Measurements from ENCODE around the gene TTC9. TPM values are rescaled to one million over a fixed set of nuclear protein-coding genes. Genes with fewer than 3 reads are reported as not detected.

Gene TTC9
- total RNA-seq, 3 donors from 2014 or later (not counting 1 experiment from before 2014, with no cell fraction given): 2.4 to 5.6 (median 3.8) TPM

GRCh38 chr14:70723276-70723675, 81.6 kb downstream of the TTC9 start:
- Histone ChIP-seq H3K27me3 (ENCODE audit: control insufficient read depth, insufficient read depth, low read length) (no peaks in the 10 kb centered on the region), H3K4me3 (ENCODE audit: low read length) (no peak overlapping the region), H3K4me1 (ENCODE audit: control insufficient read depth, insufficient read depth, low read length) (no peaks in the 10 kb centered on the region), H3K27ac (ENCODE audit: low read length) (no peak overlapping the region), H3K9me3 (ENCODE audit: control insufficient read depth, insufficient read depth, low read length) (no peaks in the 10 kb centered on the region), H3K36me3 (ENCODE audit: control insufficient read depth, insufficient read depth, low read length) (no peaks in the 10 kb centered on the region)
- Mint-ChIP-seq H3K27ac (no peak overlapping the region), H3K27me3 (ENCODE audit: low read depth in 2 of 2) (no peaks in the 10 kb centered on the region), H3K36me3 (no peaks in the 10 kb centered on the region), H3K4me1 (no peaks in the 10 kb centered on the region), H3K4me3 (no peak overlapping the region), H3K9me3 (no peaks in the 10 kb centered on the region)
- 91% methylated on average over 5 of the region's 5 CpGs for WGBS (ENCODE audit: insufficient coverage)
- TF ChIP-seq, protein P1, sequence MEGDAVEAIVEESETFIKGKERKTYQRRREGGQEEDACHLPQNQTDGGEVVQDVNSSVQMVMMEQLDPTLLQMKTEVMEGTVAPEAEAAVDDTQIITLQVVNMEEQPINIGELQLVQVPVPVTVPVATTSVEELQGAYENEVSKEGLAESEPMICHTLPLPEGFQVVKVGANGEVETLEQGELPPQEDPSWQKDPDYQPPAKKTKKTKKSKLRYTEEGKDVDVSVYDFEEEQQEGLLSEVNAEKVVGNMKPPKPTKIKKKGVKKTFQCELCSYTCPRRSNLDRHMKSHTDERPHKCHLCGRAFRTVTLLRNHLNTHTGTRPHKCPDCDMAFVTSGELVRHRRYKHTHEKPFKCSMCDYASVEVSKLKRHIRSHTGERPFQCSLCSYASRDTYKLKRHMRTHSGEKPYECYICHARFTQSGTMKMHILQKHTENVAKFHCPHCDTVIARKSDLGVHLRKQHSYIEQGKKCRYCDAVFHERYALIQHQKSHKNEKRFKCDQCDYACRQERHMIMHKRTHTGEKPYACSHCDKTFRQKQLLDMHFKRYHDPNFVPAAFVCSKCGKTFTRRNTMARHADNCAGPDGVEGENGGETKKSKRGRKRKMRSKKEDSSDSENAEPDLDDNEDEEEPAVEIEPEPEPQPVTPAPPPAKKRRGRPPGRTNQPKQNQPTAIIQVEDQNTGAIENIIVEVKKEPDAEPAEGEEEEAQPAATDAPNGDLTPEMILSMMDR (IDR thresholded peaks at IDR 0.05): no peak
- ATAC-seq (no peak), DNase-seq (no peak)
- intact Hi-C loops (cut with micrococcal nuclease): no loop called here

- H3K36me3 Mint-ChIP-seq: no peaks in the 10 kb centered on the region
- no peaks in the 10 kb centered on the region for H3K9me3 Mint-ChIP-seq
- H3K4me1 Mint-ChIP-seq: no peaks in the 10 kb centered on the region
- Histone ChIP-seq H3K27ac (ENCODE audit: low read length) (no peak overlapping the region), H3K9me3 (ENCODE audit: control insufficient read depth, insufficient read depth, low read length) (no peaks in the 10 kb centered on the region), H3K4me3 (ENCODE audit: low read length) (no peak overlapping the region), H3K4me1 (ENCODE audit: control insufficient read depth, insufficient read depth, low read length) (no peaks in the 10 kb centered on the region), H3K36me3 (ENCODE audit: control insufficient read depth, insufficient read depth, low read length) (no peaks in the 10 kb centered on the region), H3K27me3 (ENCODE audit: control insufficient read depth, insufficient read depth, low read length) (no peaks in the 10 kb centered on the region)
- H3K27ac Mint-ChIP-seq: no peak overlapping the region
- no peak overlapping the region for H3K4me3 Mint-ChIP-seq
- no peaks in the 10 kb centered on the region for H3K27me3 Mint-ChIP-seq (ENCODE audit: low read depth in 2 of 2)
- intact Hi-C loops (cut with micrococcal nuclease): no loop called here
- no peak for DNase-seq
- ATAC-seq: no peak
- 81% methylated on average over 3 of the region's 3 CpGs for WGBS (ENCODE audit: insufficient coverage)
- TF ChIP-seq, protein P1 (IDR thresholded peaks at IDR 0.05): no peak
These were observed 82.4 kb downstream of the TTC9 start for GRCh38 chr14:70724110-70724509.

GRCh38 chr14:70724944-70725343, 83.2 kb downstream of the TTC9 start:
- no peak overlapping the region for H3K4me3 Mint-ChIP-seq
- TF ChIP-seq, protein P1 (IDR thresholded peaks at IDR 0.05): no peak
- Histone ChIP-seq H3K4me3 (ENCODE audit: low read length) (no peak overlapping the region), H3K36me3 (ENCODE audit: control insufficient read depth, insufficient read depth, low read length) (no peaks in the 10 kb centered on the region), H3K4me1 (ENCODE audit: control insufficient read depth, insufficient read depth, low read length) (no peaks in the 10 kb centered on the region), H3K27ac (ENCODE audit: low read length) (no peak overlapping the region), H3K27me3 (ENCODE audit: control insufficient read depth, insufficient read depth, low read length) (no peaks in the 10 kb centered on the region), H3K9me3 (ENCODE audit: control insufficient read depth, insufficient read depth, low read length) (no peaks in the 10 kb centered on the region)
- no peaks in the 10 kb centered on the region for H3K4me1 Mint-ChIP-seq
- intact Hi-C loops (cut with micrococcal nuclease): no loop called here
- H3K27ac Mint-ChIP-seq: no peak overlapping the region
- no peaks in the 10 kb centered on the region for H3K27me3 Mint-ChIP-seq (ENCODE audit: low read depth in 2 of 2)
- H3K9me3 Mint-ChIP-seq: no peaks in the 10 kb centered on the region
- H3K36me3 Mint-ChIP-seq: no peaks in the 10 kb centered on the region
- WGBS (ENCODE audit: insufficient coverage): 84% methylated on average over 6 of the region's 6 CpGs
- DNase-seq (no peak), ATAC-seq (no peak)

Other genes starting within 250 kb of the TTC9 start
- 10 to 100 TPM in 2 of 3 donors, 1 to 10 TPM in 1; 9.1 to 16.6 (median 12.4) TPM for gene SYNJ2BP, start 224.8 kb upstream of the TTC9 start, total RNA-seq
- not detected for gene ADAM21, start 189.7 kb upstream of the TTC9 start, total RNA-seq
- gene ADAM20, start 106.9 kb upstream of the TTC9 start, total RNA-seq: under 1 TPM; 0.38 to 0.80 (median 0.63) TPM
- 100 to 1,000 TPM in 2 of 3 donors, 10 to 100 TPM in 1; 92.0 to 104 (median 102) TPM for gene MED6, start 41.3 kb upstream of the TTC9 start, total RNA-seq
- gene MAP3K9, start 167.6 kb downstream of the TTC9 start, total RNA-seq: 1 to 10 TPM; 3.6 to 7.9 (median 3.8) TPM